ENCODE measurements around the gene KANSL1.

GRCh38 chr17:46032909-46033308 lies 160.3 kb downstream of the KANSL1 start:
- TF ChIP-seq CTCF (conservative IDR thresholded peaks at IDR 0.05; ENCODE audit: low read depth, low read length) (no peak), POLR2A (IDR thresholded peaks at IDR 0.05; ENCODE audit: low read depth, low read length) (no peak), MAZ (IDR thresholded peaks at IDR 0.05; ENCODE audit: borderline replicate concordance, low read depth, low read length) (no peak)

Data from IMR-90 (cell line).